Muscle of leg (tissue), 11 donors: Measurements from ENCODE around the gene PPIF. TPM values are rescaled to one million over a fixed set of nuclear protein-coding genes. Genes with fewer than 3 reads are reported as not detected.
"Not testable (repeated sequence)": the region's sequence is repeated elsewhere in the genome, so short reads cannot be mapped to it uniquely, and the experiment has no call there.

Experiments used
- DNase-seq: peaks from one replicate; pipeline ENCODE4 v3.0.0; 2013
- H3K27ac ChIP-seq: one replicate; pipeline ENCODE4 v1.5.1; 2013; ENCODE audit warnings: mild to moderate bottlenecking, low read length, control low read depth
- H3K27me3 ChIP-seq: one replicate; pipeline ENCODE4 v1.6.1; 2013; ENCODE audit warnings: low read length; ENCODE audit not compliant: control insufficient read depth, insufficient read depth
- H3K36me3 ChIP-seq: one replicate; pipeline ENCODE4 v1.6.1; 2013; ENCODE audit warnings: low read length; ENCODE audit not compliant: control insufficient read depth, insufficient read depth
- H3K4me1 ChIP-seq: one replicate; pipeline ENCODE4 v1.6.1; 2013; ENCODE audit warnings: low read length; ENCODE audit not compliant: control insufficient read depth, insufficient read depth
- H3K4me3 ChIP-seq: one replicate; pipeline ENCODE4 v1.5.1; 2013; ENCODE audit warnings: low read length, control low read depth
- H3K9me3 ChIP-seq: replicated peaks from 2 replicates; pipeline ENCODE4 v1.6.1; 2013; ENCODE audit warnings: low read depth, low read length; ENCODE audit not compliant: control insufficient read depth
- WGBS: methylation state at CpG from one replicate; pipeline ENCODE4 v1.1.5; 2013; ENCODE audit warnings: missing lambda C conversion rate; ENCODE audit not compliant: insufficient coverage; 5-methylcytosine and 5-hydroxymethylcytosine counted together
- polyA plus RNA-seq, 8 donors: library from polyadenylated mRNA; unstranded; fragments of 120-200 nt; gene quantifications; one replicate each; pipeline versions ENCODE4 v1.2.1 to v1.2.3, GENCODE V29; 2013; ENCODE audit warnings: inconsistent platforms in 1 of 8, low replicate concordance in 1 of 8; ENCODE audit not compliant: insufficient read length in 8 of 8, insufficient read depth in 1 of 8
- total RNA-seq: library from RNA; stranded (reverse); fragments of 120-200 nt; gene quantifications from one replicate; pipeline ENCODE4 v1.2.4, GENCODE V29; 2013

PPIF gene
- total and polyA plus RNA-seq, 9 donors = 8.3 to 28.6 (median 24.3) TPM

DNA sequence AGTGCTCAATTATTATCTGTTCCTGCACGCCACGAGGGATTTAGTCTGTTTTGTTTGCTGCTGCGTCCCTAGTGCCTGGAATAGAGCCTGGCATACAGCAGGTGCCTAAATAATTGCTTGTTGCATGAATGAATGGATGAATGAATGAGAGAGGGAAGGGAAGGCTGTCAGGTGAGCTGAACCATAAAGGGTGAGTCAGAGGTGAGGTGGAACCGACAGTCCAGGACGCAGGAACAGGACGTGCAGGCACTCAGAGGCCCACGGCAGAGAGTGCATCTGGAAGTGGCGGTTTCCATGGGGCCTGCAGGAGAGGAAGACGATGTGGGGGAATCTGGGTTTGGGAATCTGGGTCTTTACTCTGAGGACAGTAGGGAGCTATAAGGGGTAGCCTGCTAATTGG, 17.7 kb upstream of the PPIF start:
- Histone ChIP-seq H3K36me3 (no peaks in the 10 kb centered on the region), H3K4me3 (no peak overlapping the region), H3K27me3 (no peaks in the 10 kb centered on the region), H3K9me3 (peaks cover 2% of the 10 kb centered on the region), H3K27ac (no peak overlapping the region), H3K4me1 (no peaks in the 10 kb centered on the region)
- DNase-seq = no peak
- WGBS = 80% methylated on average over 8 of the region's 9 CpGs

DNA sequence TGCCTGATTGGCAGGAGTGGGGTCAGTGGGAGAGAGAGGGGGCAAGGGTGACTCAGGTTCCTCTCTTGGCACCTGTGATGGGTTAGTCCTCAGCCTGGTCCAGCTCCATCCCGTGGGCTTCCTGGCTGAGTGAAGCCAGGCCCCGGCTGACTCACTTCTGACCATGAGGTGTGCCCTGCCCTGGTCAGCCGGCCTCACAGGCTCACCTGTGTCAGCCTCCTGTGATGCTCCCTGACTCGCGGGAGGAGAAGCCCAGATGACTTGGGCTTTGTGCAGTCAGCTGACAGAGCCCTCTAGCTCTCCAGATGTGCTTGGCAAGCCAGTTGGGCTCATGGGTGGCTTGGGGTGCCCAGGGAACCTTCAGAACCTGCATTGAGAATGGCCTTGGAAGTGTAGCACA, 16.0 kb upstream of the PPIF start:
- Histone ChIP-seq H3K27me3 (no peaks in the 10 kb centered on the region), H3K4me1 (peaks cover 9% of the 10 kb centered on the region), H3K9me3 (peaks cover 2% of the 10 kb centered on the region), H3K27ac (no peak overlapping the region), H3K36me3 (no peaks in the 10 kb centered on the region), H3K4me3 (no peak overlapping the region)
- no peak for DNase-seq
- 89% methylated on average over 5 of the region's 5 CpGs for WGBS

DNA sequence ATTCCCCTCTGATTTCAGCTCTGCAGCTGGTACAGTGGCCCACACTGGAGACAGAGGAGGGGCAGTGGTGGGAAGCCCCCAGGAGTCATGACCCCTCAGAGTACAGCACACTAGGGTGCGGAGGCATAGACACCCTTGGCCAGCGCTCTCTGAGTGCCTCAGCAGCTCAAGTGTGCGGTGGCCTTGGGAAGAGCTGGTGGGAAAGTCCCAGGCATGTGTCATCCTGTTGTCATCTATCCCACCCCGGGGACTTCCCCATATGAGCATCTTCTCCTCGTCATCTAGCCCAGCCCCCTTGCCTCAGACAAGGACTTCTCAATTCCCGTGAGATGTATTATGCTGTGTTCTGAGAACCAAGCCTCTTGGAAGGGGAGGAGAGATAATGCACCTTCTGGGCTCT, 15.6 kb upstream of the PPIF start:
- Histone ChIP-seq H3K4me1 (peaks cover 9% of the 10 kb centered on the region), H3K9me3 (peaks cover 2% of the 10 kb centered on the region), H3K4me3 (no peak overlapping the region), H3K27me3 (no peaks in the 10 kb centered on the region), H3K27ac (no peak overlapping the region), H3K36me3 (no peaks in the 10 kb centered on the region)
- DNase-seq = peak; percentile 64
- whole genome bisulfite sequencing = 100% methylated on average over 2 of the region's 6 CpGs

DNA sequence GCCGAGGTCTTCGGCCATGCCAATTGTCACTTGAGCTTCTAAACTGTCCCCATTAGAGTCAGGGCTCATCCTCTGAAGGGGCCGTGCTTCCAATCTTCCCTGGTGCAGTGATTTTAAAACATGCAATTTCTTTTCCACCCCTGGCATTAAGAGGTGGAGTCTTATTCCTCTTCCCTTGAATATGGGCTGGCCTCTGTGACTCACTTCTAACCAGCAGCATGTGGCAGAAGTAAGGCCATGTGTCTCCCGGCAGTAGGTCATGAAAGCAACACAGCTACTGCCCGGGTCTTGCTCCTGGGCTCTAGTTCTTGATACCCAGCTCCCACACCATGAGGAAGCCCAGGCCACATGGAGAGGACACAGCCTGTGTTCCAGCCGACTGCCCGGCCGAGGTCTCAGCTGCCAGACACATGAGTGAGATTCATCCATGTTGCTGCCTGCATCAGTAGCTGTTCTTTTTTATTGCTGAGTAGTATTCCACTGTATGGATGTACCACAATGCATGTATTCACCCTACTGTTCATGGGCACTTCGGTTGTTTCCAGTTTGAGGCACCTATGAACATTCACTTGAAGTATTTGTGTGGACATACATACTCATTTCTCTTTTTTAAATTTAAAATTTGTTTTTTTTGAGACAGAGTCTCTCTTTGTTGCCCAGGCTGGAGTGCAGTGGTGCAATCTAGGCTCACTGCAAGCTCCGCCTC, 14.5 kb upstream of the PPIF start:
- WGBS = 100% methylated on average over 1 of the region's 10 CpGs
- DNase-seq, H3K4me3 ChIP-seq, H3K27me3 ChIP-seq, H3K4me1 ChIP-seq, H3K27ac ChIP-seq, H3K9me3 ChIP-seq, H3K36me3 ChIP-seq: not testable (repeated sequence)

DNA sequence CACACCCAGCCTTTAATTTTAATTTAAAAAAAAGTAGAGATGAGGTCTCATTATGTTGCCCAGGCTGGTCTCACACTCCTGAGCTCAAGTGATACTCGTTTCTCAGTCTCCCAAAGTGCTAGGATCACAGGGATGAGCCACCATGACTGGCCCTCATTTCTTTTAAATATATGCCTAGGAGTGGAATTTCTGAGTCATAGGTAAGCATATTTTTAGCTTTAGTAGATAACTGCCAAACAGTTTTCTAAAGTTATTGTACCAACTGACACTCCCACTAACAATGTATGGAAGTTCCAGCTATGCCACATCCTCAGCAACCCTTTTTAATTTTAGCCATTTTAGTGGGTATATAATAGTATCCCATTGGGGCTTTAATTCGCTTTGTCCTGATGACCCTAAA, 13.8 kb upstream of the PPIF start:
- no peaks in the 10 kb centered on the region for H3K36me3 ChIP-seq
- H3K27ac ChIP-seq = no peak overlapping the region
- H3K27me3 ChIP-seq = peaks cover 2% of the 10 kb centered on the region
- H3K4me1 ChIP-seq = peaks cover 9% of the 10 kb centered on the region
- no CpG with 5 or more reads among the region's 2 CpGs for WGBS
- DNase-seq = no peak
- H3K4me3 ChIP-seq = no peak overlapping the region
- H3K9me3 ChIP-seq = peaks cover 2% of the 10 kb centered on the region

- Histone ChIP-seq H3K4me1 (peaks cover 9% of the 10 kb centered on the region), H3K36me3 (no peaks in the 10 kb centered on the region), H3K27me3 (peaks cover 2% of the 10 kb centered on the region), H3K9me3 (peaks cover 2% of the 10 kb centered on the region), H3K27ac (no peak overlapping the region), H3K4me3 (no peak overlapping the region)
- WGBS = 80% methylated on average over 1 of the region's 2 CpGs
- no peak for DNase-seq
Measured at GRCh38 chr10:79334573-79334972, 12.7 kb upstream of the PPIF start.

DNA sequence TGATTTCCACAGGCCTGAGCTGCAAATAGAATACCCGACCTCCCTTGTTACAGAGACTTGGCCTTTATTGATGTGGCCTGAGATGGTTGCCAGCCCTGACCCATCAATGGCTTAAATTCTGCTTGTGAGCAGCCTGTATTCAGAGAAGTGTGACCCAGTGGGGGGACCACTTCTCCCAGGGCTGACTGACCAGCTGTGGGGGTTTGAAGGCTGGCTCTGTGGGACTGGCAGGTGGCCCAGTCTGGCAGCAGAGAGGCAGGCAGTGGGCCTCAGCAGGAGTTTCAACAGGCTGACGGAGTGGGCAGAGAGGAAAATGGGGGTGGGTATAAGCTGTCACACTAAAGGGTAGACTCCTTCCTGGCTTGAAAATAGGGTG, 12.2 kb upstream of the PPIF start:
- Histone ChIP-seq H3K27ac (no peak overlapping the region), H3K4me3 (no peak overlapping the region), H3K27me3 (peaks cover 2% of the 10 kb centered on the region), H3K9me3 (peaks cover 2% of the 10 kb centered on the region), H3K4me1 (peaks cover 9% of the 10 kb centered on the region), H3K36me3 (no peaks in the 10 kb centered on the region)
- DNase-seq = no peak
- 67% methylated on average over 1 of the region's 2 CpGs for WGBS

- H3K9me3 ChIP-seq = peaks cover 2% of the 10 kb centered on the region
- peaks cover 9% of the 10 kb centered on the region for H3K4me1 ChIP-seq
- 86% methylated on average over 9 of the region's 13 CpGs for WGBS
- no peak overlapping the region for H3K4me3 ChIP-seq
- DNase-seq = peak; percentile 46
- H3K36me3 ChIP-seq = no peaks in the 10 kb centered on the region
- no peak overlapping the region for H3K27ac ChIP-seq
- peaks cover 2% of the 10 kb centered on the region for H3K27me3 ChIP-seq
Measured at GRCh38 chr10:79335470-79336235, 11.6 kb upstream of the PPIF start.

- H3K4me3 ChIP-seq = no peak overlapping the region
- no peak overlapping the region for H3K27ac ChIP-seq
- H3K36me3 ChIP-seq = no peaks in the 10 kb centered on the region
- peaks cover 2% of the 10 kb centered on the region for H3K9me3 ChIP-seq
- H3K27me3 ChIP-seq = peaks cover 2% of the 10 kb centered on the region
- H3K4me1 ChIP-seq = peaks cover 9% of the 10 kb centered on the region
- WGBS = 82% methylated on average over 3 of the region's 3 CpGs
- no peak for DNase-seq
Measured at GRCh38 chr10:79336276-79336675, 11.0 kb upstream of the PPIF start.

GRCh38 chr10:79336739-79337138, 10.5 kb upstream of the PPIF start:
- Histone ChIP-seq H3K4me1 (peaks cover 9% of the 10 kb centered on the region), H3K9me3 (peaks cover 2% of the 10 kb centered on the region), H3K4me3 (no peak overlapping the region), H3K27me3 (peaks cover 2% of the 10 kb centered on the region), H3K36me3 (no peaks in the 10 kb centered on the region), H3K27ac (no peak overlapping the region)
- DNase-seq = no peak
- WGBS = 11% methylated on average over 3 of the region's 7 CpGs
